ENCODE results near the gene TMPRSS5. TPM values are rescaled to one million over a fixed set of nuclear protein-coding genes. Genes with fewer than 3 reads are reported as not detected.
"Not testable (repeated sequence)": the region's sequence is repeated elsewhere in the genome, so short reads cannot be mapped to it uniquely, and the experiment has no call there.

The TMPRSS5 gene
- total RNA-seq, 1 experiment from 2014 or later, result 0.71 TPM

DNA sequence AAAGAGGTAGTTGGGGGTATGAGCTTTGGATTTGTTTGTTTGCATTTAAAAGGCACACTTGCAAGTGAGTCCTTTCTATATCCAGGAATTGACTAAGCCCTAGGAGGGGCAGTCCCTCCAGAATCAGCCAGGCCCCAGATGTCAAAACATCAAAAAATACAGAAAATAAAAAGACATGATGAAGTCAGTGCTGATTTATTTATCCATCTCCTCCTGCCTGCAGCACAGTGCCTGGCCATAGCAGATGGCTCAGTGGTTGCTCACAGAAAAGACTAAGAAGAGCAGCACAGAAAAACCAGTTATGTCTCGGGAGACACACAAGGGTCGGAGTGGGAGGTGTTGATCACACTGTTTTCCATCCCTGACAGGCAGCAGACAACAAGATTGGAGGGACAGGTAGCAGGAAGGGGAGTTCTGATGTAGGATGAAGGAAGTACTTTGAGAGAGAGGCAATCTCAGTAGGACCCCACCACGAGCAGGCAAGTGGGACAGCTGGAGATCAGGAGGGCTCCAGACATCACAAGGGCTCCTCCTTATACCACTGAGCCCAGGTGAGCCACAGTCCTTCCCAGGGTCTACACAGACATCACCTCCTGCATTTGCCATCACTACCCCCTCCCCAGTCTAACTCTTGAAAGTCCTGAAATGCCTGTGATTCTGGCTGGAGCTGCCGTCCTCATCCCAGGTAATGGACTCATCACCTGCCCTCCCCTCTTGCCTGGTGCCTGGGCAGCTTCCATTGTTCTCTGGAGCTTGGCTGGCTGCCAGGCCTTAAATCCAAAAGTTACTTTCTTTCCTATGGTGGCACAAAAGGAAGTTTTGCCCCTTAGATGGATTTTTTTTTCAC is 32.3 kb downstream of the TMPRSS5 start:
- Histone ChIP-seq H3K36me3 (ENCODE audit: control insufficient read depth in 1 of 2, insufficient read depth in 2 of 2, low read length in 2 of 2) (no peaks in the 10 kb centered on the region), H3K4me1 (ENCODE audit: control insufficient read depth in 1 of 2, insufficient read depth in 2 of 2, low read length in 2 of 2) (no peaks in the 10 kb centered on the region; a peak in 1 of 4 replicates), H4K20me1 (ENCODE audit: insufficient read depth) (no peaks in the 10 kb centered on the region), H3K9me2 (ENCODE audit: insufficient read depth) (no peaks in the 10 kb centered on the region), H3K27me3 (ENCODE audit: insufficient read depth, low read length) (no peaks in the 10 kb centered on the region), H3K4me3 (replicated peaks in 1 of 2; ENCODE audit: low read depth in 1 of 2, low read length in 2 of 2) (no peak overlapping the region), H3K4me2 (ENCODE audit: low read length) (no peak overlapping the region), H3K27ac (ENCODE audit: low read depth, low read length) (no peak overlapping the region), H3K79me2 (ENCODE audit: insufficient read depth, low read length) (no peaks in the 10 kb centered on the region), H3K9me3 (ENCODE audit: control insufficient read depth in 1 of 2, insufficient read depth in 1 of 2, low read depth in 1 of 2, low read length in 2 of 2) (no peaks in the 10 kb centered on the region), H2AFZ (ENCODE audit: low read depth, low read length, poor library complexity, severe bottlenecking) (no peak overlapping the region), H3K9ac (ENCODE audit: low read length) (no peak overlapping the region)
- DNase-seq (ENCODE audit: low read depth, low spot score) (no peak), ATAC-seq (no peak)
- TF ChIP-seq SIN3A (IDR thresholded peaks at IDR 0.05; ENCODE audit: low read depth) (no peak), EZH2 (IDR thresholded peaks at IDR 0.05) (no peak), TCF7L2 (IDR thresholded peaks at IDR 0.05; ENCODE audit: borderline replicate concordance, extremely low read depth, insufficient read depth, insufficient read length) (no peak), EZH2phosphoT487 (IDR thresholded peaks at IDR 0.05; ENCODE audit: borderline replicate concordance) (no peak), EGR1 (IDR thresholded peaks at IDR 0.05; ENCODE audit: low read depth) (no peak)
- TF ChIP-seq, protein P1, sequence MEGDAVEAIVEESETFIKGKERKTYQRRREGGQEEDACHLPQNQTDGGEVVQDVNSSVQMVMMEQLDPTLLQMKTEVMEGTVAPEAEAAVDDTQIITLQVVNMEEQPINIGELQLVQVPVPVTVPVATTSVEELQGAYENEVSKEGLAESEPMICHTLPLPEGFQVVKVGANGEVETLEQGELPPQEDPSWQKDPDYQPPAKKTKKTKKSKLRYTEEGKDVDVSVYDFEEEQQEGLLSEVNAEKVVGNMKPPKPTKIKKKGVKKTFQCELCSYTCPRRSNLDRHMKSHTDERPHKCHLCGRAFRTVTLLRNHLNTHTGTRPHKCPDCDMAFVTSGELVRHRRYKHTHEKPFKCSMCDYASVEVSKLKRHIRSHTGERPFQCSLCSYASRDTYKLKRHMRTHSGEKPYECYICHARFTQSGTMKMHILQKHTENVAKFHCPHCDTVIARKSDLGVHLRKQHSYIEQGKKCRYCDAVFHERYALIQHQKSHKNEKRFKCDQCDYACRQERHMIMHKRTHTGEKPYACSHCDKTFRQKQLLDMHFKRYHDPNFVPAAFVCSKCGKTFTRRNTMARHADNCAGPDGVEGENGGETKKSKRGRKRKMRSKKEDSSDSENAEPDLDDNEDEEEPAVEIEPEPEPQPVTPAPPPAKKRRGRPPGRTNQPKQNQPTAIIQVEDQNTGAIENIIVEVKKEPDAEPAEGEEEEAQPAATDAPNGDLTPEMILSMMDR (IDR thresholded peaks at IDR 0.05 in 2 of 3, conservative IDR thresholded peaks at IDR 0.05 in 1 of 3; ENCODE audit: borderline replicate concordance in 1 of 3, insufficient read depth in 1 of 3, low read depth in 2 of 3, low read length in 2 of 3), result no peak
- BruUV-seq (replicated peaks), result no TSS peak
- RAD21 ChIA-PET (ENCODE audit: low non-redundant PET in 1 of 2, low total read pairs in 2 of 2, uncharacterized antibody in 2 of 2, unreplicated experiment in 2 of 2), result no interaction called here
- CTCF ChIA-PET, result no interaction called here
- POLR2A ChIA-PET, result no interaction called here
- intact Hi-C loops (cut with micrococcal nuclease), result no loop called here

DNA sequence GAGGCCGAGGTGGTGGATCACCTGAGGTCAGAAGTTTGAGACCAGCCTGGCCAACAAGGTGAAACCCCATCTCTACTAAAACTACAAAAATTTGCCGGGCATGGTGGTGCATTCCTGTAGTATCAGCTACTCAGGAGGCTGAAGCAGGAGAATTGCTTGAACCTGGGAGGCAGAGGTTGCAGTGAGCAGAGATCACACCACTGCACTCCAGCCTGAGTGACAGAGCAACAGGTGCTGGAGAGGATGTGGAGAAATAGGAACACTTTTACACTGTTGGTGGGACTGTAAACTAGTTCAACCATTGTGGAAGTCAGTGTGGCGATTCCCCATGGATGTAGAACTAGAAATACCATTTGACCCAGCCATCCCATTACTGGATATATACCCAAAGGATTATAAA is 34.2 kb downstream of the TMPRSS5 start:
- H3K79me2 ChIP-seq (ENCODE audit: insufficient read depth, low read length); H3K9ac ChIP-seq (ENCODE audit: low read length); H4K20me1 ChIP-seq (ENCODE audit: insufficient read depth); H3K4me3 ChIP-seq (replicated peaks in 1 of 2; ENCODE audit: low read depth in 1 of 2, low read length in 2 of 2); CTCF ChIA-PET; intact Hi-C loops (cut with micrococcal nuclease); H3K27me3 ChIP-seq (ENCODE audit: insufficient read depth, low read length); DNase-seq (ENCODE audit: low read depth, low spot score); RAD21 ChIA-PET (ENCODE audit: low non-redundant PET in 1 of 2, low total read pairs in 2 of 2, uncharacterized antibody in 2 of 2, unreplicated experiment in 2 of 2); H3K4me1 ChIP-seq (ENCODE audit: control insufficient read depth in 1 of 2, insufficient read depth in 2 of 2, low read length in 2 of 2); BruUV-seq (replicated peaks); H2AFZ ChIP-seq (ENCODE audit: low read depth, low read length, poor library complexity, severe bottlenecking); H3K9me3 ChIP-seq (ENCODE audit: control insufficient read depth in 1 of 2, insufficient read depth in 1 of 2, low read depth in 1 of 2, low read length in 2 of 2); H3K9me2 ChIP-seq (ENCODE audit: insufficient read depth); H3K27ac ChIP-seq (ENCODE audit: low read depth, low read length); POLR2A ChIA-PET; H3K4me2 ChIP-seq (ENCODE audit: low read length); H3K36me3 ChIP-seq (ENCODE audit: control insufficient read depth in 1 of 2, insufficient read depth in 2 of 2, low read length in 2 of 2); ATAC-seq: not testable (repeated sequence)
